ENCODE results near the gene FERMT3.

FERMT3 gene

GRCh38 chr11:64186492-64187165 lies 19.9 kb upstream of the FERMT3 start:
- DNase-seq (ENCODE audit: low spot score): no peak

GRCh38 chr11:64192434-64192833 lies 14.1 kb upstream of the FERMT3 start:
- no peak for DNase-seq (ENCODE audit: low spot score)

GRCh38 chr11:64196626-64197025 lies 9.9 kb upstream of the FERMT3 start:
- no peak for DNase-seq (ENCODE audit: low spot score)

GRCh38 chr11:64198511-64198910 lies 8.0 kb upstream of the FERMT3 start:
- no peak for DNase-seq (ENCODE audit: low spot score)

GRCh38 chr11:64201543-64201942 lies 5.0 kb upstream of the FERMT3 start:
- DNase-seq (ENCODE audit: low spot score): no peak

GRCh38 chr11:64202992-64203391 lies 3.5 kb upstream of the FERMT3 start:
- DNase-seq (ENCODE audit: low spot score): no peak

GRCh38 chr11:64203421-64204079 lies 3.0 kb upstream of the FERMT3 start:
- no peak for DNase-seq (ENCODE audit: low spot score)

- DNase-seq (ENCODE audit: low spot score): no peak
Measured at GRCh38 chr11:64204080-64204440, 2.5 kb upstream of the FERMT3 start.

- peak; percentile 88 for DNase-seq (ENCODE audit: low spot score)
Measured at GRCh38 chr11:64204464-64204989, 2.0 kb upstream of the FERMT3 start.

GRCh38 chr11:64207256-64208085 lies 950 bp downstream of the FERMT3 start:
- DNase-seq (ENCODE audit: low spot score): no peak

- no peak for DNase-seq (ENCODE audit: low spot score)
Measured at GRCh38 chr11:64208086-64208795, 1.7 kb downstream of the FERMT3 start.

- DNase-seq (ENCODE audit: low spot score): no peak
Measured at GRCh38 chr11:64208796-64209562, 2.5 kb downstream of the FERMT3 start.

GRCh38 chr11:64209563-64209843 lies 3.0 kb downstream of the FERMT3 start:
- no peak for DNase-seq (ENCODE audit: low spot score)

GRCh38 chr11:64210301-64211020 lies 3.9 kb downstream of the FERMT3 start:
- no peak for DNase-seq (ENCODE audit: low spot score)

GRCh38 chr11:64211181-64211872 lies 4.8 kb downstream of the FERMT3 start:
- no peak for DNase-seq (ENCODE audit: low spot score)

GRCh38 chr11:64216879-64217278 lies 10.4 kb downstream of the FERMT3 start:
- no peak for DNase-seq (ENCODE audit: low spot score)

- DNase-seq (ENCODE audit: low spot score): no peak
Measured at GRCh38 chr11:64218628-64219353, 12.3 kb downstream of the FERMT3 start.

- no peak for DNase-seq (ENCODE audit: low spot score)
Measured at GRCh38 chr11:64219354-64219684, 12.8 kb downstream of the FERMT3 start.

- no peak for DNase-seq (ENCODE audit: low spot score)
Measured at GRCh38 chr11:64219755-64220154, 13.2 kb downstream of the FERMT3 start.

GRCh38 chr11:64220271-64220670 lies 13.8 kb downstream of the FERMT3 start:
- DNase-seq (ENCODE audit: low spot score): no peak
